HG02623 (cell line): ENCODE results near the gene ADCY2.

Source experiments
- ATAC-seq: cut with Tn5 transposase; IDR thresholded peaks from one replicate; pipeline ENCODE4 v1.9.1; 2021; ENCODE audit warnings: moderate library complexity; ENCODE audit not compliant: unreplicated experiment

ADCY2 gene

DNA sequence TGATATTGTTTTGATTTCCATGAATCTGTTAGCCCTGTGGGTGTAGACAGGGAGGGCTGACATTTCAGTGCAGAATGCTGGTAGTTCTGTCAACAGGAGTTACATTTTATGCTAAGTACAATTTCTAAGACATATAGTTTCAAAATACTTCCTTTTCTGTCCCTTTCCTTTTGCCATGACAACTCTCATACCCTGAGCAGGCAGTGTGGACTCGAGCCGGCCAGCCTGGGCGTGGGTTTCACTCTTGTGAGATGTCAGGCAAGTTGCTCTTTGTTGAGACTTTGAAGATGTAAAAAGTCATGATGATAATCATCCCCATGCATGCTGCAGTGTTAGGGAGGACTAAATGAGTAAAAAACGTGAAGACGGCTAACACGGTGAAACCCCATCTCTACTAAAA is 257.1 kb downstream of the ADCY2 start:
- no peak for ATAC-seq

DNA sequence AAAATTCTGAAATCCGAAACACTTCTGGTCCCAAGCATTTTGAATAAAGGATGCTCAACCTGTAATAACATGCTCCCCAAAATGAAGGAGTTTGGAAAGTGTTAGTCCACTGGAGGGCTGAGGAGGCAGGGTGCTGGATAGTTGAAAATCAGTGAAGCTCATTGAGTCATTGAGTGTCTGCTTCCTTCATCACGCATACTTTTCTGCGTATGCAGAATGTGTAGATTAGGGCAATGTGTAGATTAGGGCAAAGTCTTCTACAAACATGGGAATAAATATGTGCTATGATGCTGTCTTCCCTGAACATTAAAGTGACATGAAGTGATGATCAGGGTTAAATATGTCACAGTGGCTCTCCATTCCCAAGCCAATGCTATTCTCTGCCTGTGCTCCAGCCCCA is 261.2 kb downstream of the ADCY2 start:
- no peak for ATAC-seq

DNA sequence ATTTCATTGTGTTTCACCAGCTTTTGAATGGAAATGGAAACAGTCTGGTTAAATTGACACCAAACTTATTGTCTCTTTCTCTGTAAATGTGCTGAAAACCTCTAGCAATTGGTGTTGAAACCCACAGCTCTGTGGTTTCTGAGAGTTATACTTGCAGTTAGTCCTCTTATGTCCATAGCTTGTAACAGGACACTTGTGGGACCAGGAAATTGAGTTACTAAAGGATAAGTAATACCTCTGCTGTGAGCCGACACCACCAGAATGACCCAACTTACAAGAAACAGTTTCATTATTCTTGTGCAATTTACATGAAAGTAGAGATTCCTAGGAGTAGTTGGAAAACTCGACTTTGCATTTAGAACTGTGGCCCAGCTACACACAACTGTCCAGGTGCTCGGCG is 263.5 kb downstream of the ADCY2 start:
- ATAC-seq: no peak

DNA sequence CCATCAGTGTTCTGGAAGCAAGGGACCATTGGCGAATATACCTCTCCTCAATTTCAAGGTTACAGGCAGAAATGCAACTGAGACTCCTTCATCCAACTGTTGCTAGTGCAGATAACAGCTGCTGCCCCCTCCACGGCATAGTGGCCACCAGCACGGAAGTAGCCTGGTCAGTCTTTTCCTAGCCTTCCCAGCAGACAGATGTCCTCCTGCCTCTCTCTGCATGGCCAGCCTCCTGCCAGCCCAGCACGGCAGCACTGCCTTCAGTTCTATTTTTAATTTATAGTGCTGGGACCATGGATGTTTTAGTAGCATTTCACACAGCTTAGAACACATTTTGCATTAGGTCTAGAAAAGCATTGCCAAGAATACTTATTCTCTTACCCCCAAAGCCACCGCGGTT is 266.4 kb downstream of the ADCY2 start:
- ATAC-seq: no peak

DNA sequence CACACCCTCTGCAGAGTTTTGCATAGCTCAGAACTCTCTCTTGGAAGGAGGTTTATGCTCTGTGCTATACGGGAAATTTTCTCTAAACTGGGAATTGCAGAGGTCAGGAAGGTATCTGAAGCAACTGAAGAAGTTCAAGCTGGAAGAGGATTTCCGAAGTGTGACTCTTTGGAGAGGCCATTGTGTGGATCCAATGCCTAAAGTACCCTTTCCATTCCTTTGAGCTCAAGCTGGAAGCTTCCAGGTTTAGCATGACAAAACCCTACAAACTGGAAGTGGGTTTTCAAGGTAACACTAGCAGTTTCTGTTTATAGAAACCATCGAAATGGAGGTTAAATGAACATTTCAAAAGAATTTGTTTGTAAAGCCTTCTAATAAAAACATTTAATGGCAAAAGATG is 267.9 kb downstream of the ADCY2 start:
- no peak for ATAC-seq

DNA sequence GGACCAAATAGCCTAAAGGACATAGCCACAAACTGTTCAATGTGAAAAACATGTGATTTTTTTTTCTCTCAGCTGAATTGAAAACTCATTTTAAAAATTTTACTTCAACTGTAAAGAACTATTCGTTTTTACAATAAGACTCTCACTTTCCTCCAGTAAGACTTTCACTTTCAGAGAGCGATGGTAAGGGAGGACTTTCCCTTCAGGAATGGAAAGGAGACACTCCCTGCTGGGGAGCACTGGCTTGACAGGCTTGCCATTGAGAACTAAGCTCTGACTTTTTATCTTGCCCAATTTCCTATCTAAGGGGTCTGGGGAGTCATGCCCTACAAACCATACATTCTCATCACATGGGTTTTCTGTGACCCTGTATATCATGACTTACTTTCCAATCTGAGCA is 268.3 kb downstream of the ADCY2 start:
- ATAC-seq: no peak

DNA sequence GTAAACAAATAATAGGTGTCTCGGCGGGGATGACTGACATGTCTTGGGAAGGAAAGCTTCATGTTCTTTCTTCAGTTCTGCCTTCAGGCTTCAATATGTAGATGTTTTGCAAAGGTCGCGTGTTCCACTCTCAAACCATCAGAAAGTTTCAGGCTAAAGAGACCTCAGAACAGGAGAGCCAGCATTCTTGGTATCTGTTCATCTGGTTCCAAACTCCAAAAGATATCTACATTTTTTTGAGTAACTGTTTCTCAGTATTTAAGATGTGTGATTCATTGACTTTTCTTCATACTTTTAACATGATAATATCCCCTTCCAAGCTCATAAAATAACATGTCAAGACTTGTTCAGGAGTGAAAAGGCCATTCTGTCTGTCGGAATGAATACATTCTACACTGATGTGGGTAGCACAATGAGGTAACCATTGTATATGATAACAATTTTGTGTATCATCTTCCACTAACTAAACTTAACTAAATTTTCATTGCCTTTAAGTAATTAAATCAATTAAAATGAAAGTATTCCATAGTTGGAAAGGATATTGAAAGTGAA is 271.4 kb downstream of the ADCY2 start:
- no peak for ATAC-seq

DNA sequence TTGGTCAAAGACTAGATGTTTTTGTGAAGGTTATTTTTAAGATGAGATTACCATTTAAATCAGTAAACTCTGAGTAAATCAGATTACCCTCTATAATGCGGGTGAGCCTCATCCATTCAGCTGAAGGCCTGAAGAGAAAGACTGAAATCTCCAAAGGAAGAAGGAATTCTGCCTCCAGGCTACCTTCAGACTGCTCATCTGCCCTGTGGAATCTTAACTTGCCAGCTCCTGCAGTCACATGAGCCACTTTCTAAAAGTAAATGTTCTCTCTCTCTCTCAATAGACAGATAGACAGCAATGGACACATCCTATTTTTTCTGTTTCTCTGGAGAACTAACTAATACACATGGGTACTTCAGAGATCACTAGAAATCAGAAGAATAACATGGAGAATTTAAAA is 272.2 kb downstream of the ADCY2 start:
- no peak for ATAC-seq

DNA sequence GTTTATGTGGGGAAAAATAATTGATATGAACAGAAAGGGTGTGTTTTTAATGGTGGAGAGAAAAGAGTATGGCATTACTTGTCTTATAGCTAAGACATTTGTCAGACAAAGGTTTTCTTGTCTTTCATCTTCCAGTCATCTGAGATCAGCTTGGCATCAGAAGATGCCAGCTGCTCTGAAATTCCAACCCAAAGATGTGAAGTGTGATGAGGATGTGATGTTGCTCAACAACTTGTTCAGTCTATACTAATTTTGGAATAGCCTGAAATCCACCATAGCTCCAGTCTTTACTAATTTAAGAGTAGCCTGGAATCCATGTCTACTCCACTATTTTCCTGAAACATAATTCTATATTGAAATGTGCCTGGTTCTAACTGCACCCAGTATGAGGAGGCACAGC is 272.7 kb downstream of the ADCY2 start:
- ATAC-seq: no peak

DNA sequence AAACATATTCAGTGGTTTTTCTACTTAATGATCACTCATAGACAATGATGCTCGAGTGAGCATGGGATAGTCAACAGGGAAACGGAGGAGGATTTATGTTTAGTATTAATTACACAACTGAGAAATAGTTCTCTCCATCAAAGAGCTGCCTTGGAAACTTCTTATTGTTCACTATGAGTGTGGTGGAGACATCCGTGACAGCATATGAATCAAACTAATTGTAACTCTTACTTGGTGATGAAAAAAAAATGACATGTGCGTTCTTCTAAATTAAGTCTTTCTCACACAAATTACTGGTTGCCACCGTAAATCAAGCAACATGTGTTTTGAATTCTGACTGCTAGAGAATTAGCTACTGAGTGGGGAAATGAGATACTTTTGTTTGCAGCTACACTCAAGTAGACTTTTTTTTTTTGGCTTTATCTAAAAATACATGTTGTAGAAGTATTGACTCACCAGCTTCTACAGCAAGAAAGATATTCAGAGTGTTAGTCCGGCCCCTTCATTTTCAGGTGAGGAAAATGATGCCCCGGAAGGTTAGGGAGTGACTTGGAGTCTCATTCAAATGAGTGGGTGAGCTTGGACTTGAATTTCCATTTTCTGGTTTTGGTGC is 275.5 kb downstream of the ADCY2 start:
- no peak for ATAC-seq

DNA sequence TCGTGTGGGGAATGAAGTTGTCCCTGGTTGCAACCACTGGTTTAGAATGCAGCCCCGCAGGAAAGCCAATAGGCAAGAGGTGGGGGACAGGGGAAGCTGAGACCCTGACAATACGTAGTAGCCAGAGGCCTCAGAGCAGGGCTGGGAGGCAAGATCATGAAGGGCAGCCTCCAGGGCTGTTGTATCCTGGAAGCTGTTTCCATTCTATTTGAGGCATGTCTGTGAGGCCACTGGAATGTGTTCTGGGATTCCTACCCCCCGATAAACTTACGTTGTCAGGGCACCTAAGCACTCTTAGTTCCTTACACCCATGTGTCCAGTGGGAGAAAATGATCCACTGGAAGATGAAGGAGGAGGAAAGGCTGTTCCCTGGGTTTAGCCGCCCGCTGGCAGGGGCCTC is 277.7 kb downstream of the ADCY2 start:
- no peak for ATAC-seq

DNA sequence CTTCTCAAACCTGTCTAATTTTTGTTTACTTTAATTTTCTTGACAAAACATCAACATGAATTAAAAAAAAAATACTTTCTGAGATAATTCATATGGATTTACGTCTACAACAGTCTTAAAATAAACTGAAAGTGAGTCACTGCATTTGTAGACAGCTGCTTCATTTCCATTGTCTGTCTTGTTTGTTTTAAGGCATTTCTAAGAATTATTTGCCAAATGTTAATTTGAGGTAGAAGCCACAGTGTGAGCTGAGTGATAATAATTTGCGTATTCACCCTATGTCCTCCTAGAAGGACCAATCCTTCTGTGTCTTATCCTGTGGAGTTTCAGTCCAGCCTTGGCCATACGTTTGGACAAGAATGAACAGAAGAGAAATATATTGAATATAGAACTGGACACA is 280.5 kb downstream of the ADCY2 start:
- ATAC-seq: no peak

DNA sequence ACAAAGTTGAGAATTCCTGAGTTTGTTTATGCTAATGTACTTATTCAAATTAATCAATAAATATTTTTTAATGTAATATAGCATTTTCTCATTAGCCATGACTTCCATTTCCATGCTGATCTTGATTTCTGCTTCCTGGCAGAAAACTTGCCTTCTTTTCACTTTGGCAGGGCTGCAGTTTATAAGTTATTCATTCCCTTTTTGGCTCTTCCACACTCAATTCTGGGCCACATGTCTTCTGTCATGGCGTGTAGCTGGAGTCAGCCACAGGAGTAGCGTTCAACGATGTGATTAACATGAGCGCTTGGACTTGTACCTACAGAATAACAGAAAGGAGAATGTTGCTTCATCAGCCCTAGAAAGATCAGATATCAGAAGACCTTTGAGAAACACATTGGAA is 282.1 kb downstream of the ADCY2 start:
- ATAC-seq: no peak

DNA sequence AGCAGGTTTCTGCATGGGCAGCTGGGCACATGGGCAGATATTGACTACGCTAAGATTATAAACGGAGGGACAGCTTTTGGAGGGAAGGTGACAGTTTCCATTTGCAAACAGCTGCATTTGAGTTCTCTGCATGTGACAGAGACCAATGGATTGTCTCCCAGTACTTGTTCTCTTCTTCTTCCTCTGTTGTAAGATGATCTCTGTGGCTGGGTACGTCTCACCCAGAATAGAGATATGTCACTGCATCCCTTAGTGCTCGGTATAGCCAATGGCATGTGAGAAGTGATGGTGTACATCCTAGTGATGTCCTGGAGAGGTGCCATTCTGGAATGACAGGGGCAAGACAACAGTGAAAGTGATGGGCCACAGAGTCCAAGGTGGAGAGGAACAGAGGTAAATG is 283.7 kb downstream of the ADCY2 start:
- ATAC-seq: no peak

DNA sequence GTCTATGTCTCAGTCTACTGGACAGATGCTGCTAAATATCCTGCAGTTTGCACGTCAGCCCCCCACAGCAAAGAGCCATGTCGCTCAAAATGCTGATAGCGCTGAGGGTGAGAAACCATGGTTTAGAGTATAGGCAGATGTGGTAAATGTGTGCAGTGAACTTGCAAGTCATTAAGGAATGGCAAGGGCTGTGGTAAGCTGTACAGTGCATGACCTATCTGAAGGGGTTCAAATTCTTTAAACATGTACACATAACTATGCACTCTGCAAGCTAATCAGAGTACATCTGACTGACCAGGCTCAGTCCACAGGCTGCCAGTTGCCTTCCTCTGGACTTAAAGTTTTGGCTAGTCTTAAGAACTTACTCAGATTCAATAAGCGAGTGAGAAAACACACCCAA is 284.3 kb downstream of the ADCY2 start:
- no peak for ATAC-seq

DNA sequence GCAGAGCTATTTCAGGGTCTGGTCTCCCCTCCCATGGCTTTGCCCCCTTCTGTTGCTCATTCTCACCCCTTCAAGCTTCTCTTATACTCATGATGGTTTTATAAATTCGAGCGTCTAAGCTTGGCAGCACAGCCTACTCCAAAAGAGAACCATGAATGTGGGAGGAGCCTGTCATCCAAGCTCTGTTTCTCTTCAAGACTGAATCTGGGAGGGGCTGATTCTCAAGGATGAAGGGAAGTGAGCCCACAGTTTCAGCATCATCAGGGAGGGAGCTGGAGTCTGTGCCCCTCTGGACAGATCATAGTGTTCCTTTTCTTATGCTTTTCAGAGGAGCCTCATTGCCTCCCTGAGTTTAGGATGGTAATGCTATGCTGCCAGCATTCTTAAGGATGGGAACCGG is 286.4 kb downstream of the ADCY2 start:
- no peak for ATAC-seq

DNA sequence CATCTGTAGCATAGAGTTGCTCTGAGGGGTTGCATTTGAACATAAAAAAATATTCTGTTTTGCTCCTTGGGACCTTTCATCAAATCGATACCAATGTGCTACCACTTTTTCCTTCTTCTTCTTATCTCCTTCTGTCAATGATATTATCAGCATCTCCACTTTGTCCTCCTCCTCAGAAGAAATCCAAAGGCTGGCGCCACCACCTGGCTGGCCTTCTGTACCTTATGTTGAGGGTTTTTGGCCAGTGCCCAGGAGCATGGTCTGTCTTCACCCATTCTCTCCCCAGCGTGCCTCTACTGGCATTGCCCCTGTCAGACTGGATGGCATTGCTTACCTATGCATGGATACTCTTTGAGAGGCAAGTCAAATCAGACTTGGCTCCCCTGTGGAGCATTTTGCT is 287.8 kb downstream of the ADCY2 start:
- no peak for ATAC-seq

DNA sequence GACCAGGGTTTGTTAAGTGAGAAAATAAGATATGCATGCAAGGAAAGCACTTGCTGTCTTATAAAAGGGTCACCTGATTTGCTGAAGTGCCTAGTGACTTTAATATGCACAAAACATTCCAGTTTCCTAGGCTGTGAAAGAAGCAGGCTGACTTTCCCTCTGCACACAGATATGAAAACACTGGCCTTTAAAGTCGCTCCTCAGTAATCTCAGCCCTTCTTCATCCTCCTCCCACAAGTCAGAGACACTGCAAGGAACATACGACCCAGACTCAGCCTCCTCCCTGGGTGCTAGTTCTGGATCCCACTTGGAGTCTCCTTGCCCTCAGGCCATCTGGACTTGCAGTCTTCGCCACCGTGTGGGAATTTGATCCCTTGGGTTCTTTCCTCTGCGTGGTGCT is 288.9 kb downstream of the ADCY2 start:
- ATAC-seq: no peak

DNA sequence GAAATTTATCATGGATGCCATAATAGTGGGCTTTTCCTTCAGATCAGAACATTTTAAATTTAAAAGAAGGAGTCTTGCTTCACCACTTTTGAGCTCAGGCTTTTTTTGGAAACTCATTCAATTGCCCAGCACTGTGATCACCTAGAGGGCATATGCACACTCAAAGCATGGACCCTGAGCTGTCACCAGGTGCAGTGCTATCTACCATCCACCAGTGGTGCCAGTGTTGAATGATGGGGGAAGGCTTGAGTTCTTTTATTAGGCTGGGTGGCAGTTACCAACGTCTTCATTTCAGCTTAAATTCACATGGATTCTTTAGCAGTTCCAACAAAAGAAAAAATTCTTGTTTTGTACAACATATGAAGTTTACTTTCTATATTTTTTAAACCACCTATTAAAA is 290.9 kb downstream of the ADCY2 start:
- ATAC-seq: no peak

DNA sequence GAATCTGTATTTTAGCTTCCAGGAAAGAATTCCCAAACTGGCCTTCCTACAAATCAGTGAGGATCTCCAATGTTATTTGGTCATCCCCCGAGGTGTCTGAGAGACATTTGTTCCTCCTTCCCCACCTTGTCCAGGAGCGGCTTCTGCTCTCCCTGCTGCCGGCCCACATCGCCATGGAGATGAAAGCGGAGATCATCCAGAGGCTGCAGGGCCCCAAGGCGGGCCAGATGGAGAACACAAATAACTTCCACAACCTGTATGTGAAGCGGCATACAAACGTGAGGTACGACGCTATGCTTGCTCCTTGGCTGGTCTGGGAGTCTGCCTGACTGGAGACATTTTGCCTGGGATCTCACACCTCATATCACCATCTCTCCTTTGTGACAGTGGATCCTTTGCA is 294.6 kb downstream of the ADCY2 start:
- ATAC-seq: no peak

DNA sequence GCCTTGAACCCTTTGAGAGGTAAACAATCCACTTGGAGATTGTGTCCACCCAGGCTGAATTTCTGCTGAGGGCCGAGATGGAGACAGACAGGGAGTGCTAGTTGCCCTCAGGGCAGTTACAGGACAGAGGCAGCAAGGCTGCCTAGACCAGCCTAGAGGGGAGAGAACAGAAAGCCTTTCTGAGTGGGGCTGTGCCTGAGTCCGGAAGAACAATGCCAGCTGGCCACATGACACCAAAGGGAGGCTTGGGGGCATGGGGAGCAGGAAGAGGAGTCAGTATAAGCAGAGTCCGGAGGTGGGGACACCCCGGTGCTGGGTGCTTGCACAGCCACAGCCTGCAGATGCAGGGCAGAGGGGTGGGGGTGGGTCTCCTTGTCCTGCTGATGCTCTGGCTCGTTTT is 309.3 kb downstream of the ADCY2 start:
- no peak for ATAC-seq

DNA sequence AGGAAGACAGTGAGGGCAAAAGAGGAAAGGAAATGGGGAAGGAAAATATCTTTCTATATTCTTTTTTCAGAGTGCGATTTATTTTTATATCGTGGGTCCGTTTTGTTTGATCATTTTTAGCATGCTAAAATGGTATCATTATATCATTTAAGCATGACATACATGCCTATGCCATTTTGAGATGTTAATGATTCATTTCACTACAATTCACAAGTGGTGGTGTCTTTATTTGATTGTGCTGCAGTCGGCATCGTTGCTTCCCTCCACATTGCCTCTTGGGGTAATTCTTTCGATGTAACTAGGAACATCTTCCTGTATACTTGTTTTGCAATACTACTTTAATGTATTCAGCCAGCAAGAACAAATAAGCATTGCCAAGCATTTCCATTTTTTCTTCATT is 309.8 kb downstream of the ADCY2 start:
- ATAC-seq: no peak

DNA sequence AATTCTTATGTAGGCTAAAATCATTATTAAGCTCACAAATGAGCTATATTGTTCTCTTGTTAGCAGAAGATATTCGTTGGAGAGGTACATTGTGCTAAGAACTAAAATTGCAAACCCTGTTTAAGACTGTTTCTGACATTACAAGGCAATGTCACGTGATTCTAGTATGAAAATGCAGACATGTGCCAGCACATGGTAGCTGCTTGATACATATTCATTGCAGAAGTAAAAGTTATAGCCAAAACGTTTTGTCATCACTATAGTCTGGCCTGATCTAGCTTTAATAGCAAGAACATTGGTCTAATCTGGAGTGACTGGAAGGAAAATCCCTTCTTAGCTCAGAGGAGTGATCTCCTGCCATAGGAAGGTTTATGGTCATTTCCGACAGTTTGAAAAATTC is 310.3 kb downstream of the ADCY2 start:
- no peak for ATAC-seq
